Endothelial cell of umbilical vein (primary cell): ENCODE measurements around the gene CCDC177.

Experiments used
- CTCF ChIP-seq, 2 donors: IDR thresholded peaks; 1 replicate in 1 of 2; 2 replicates in 1 of 2; pipeline ENCODE4 v1.5.1; 2011; ENCODE audit warnings: low read length in 2 of 2, mild to moderate bottlenecking in 2 of 2, moderate library complexity in 2 of 2, control low read depth in 1 of 2, inconsistent platforms in 1 of 2, low read depth in 1 of 2; ENCODE audit not compliant: insufficient read depth in 1 of 2; ENCODE audit errors: extremely low read depth in 1 of 2
- EZH2 ChIP-seq: IDR thresholded peaks from 2 replicates; pipeline ENCODE4 v1.6.1; 2012; ENCODE audit warnings: borderline replicate concordance, low read depth, mild to moderate bottlenecking, moderate library complexity, low read length, inconsistent platforms; ENCODE audit not compliant: severe bottlenecking
- FOS ChIP-seq: IDR thresholded peaks from 2 replicates; pipeline ENCODE4 v1.6.1; 2011; ENCODE audit warnings: mild to moderate bottlenecking, low read length, moderate library complexity, borderline replicate concordance; ENCODE audit not compliant: insufficient read depth
- MYC ChIP-seq: IDR thresholded peaks from one replicate; pipeline ENCODE4 v1.6.1; 2011; ENCODE audit warnings: mild to moderate bottlenecking, low read depth, low read length
- POLR2A ChIP-seq: IDR thresholded peaks from 2 replicates; pipeline ENCODE4 v1.6.1; 2012; ENCODE audit warnings: low read depth, mild to moderate bottlenecking, control low read depth, low read length
- POLR2AphosphoS5 ChIP-seq: IDR thresholded peaks from 2 replicates; pipeline ENCODE4 v1.6.1; 2012; ENCODE audit warnings: low read depth, mild to moderate bottlenecking, control low read depth, low read length, moderate library complexity; ENCODE audit not compliant: insufficient read depth
- TF ChIP-seq, protein P1 (sequence below): IDR thresholded peaks from 2 replicates; pipeline ENCODE4 v1.6.1; 2011; ENCODE audit not compliant: insufficient read depth, insufficient read length

- TF ChIP-seq POLR2A (no peak), CTCF (IDR thresholded peaks at IDR 0.05; ENCODE audit: extremely low read depth in 1 of 2, insufficient read depth in 1 of 2, low read depth in 1 of 2, low read length in 2 of 2) (peak; percentile 76 to 77), POLR2AphosphoS5 (no peak), EZH2 (peak; percentile 37), MYC (no peak), FOS (no peak)
- TF ChIP-seq, protein P1, sequence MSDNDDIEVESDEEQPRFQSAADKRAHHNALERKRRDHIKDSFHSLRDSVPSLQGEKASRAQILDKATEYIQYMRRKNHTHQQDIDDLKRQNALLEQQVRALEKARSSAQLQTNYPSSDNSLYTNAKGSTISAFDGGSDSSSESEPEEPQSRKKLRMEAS = no peak
Observed at GRCh38 chr14:69547701-69548348, 26.8 kb downstream of the CCDC177 start.
